ENCODE results near the gene KIRREL3.

The KIRREL3 gene

DNA sequence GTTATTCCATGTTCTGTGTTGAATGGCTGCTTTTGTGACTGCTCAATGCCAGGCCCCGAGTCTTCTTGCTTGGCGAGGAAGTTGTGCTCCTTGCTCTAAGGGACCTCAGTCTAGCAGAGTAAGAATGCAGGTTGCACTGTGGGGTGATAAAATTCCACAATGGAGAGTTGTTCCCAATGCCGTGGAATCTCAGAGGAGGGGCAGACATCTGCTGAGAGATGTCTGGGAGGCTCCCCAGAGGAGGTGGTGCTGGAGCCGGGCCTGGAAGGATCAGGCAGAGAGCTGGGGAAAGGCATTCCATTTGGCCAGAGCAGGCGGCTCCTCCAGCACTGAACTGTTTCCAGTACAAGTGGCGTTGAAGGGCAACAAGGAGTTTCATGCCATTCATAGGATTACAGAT is 589.9 kb downstream of the KIRREL3 start:
- H3K27ac ChIP-seq = no peak overlapping the region

DNA sequence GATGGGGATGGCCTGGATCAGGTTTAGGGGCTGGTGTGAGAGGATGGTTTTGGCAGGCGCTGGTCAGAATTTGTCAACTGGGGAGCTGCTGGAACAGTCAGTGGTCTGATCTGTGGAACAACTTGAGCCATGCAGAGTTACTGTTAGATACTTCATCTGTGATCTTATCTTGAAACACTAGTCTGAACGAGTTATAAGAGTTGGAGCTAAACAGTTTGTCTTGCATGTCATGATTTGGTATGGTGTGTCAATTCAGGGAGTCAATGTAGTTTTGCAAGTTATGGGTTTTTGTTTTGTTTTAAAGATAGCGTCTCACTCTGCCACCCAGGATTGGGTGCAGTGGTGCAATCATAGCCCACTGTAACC is 591.0 kb downstream of the KIRREL3 start:
- no peak for DNase-seq (ENCODE audit: low read depth, low spot score)
- TF ChIP-seq POLR2AphosphoS5 (IDR thresholded peaks at IDR 0.05; ENCODE audit: borderline replicate concordance, low read depth, low read length) = no peak
- TF ChIP-seq FOXP2 (optimal IDR thresholded peaks at IDR 0.05; ENCODE audit: control extremely low read depth, extremely low read length, insufficient read depth) = no peak
- TF ChIP-seq EZH2 (IDR thresholded peaks at IDR 0.05) = no peak
- Histone ChIP-seq H3K27ac (no peak overlapping the region), H3K9me3 (ENCODE audit: low read depth, low read length) (no peaks in the 10 kb centered on the region), H3K36me3 (ENCODE audit: insufficient read depth, low read length) (peaks cover 36% of the 10 kb centered on the region), H3K9ac (ENCODE audit: insufficient read length) (no peak overlapping the region), H3K4me3 (no peak overlapping the region)

More for the DNA sequence above, 589.9 kb downstream of the KIRREL3 start:
- no peak for TF ChIP-seq POLR2AphosphoS5 (IDR thresholded peaks at IDR 0.05; ENCODE audit: borderline replicate concordance, low read depth, low read length)
- no peak for TF ChIP-seq EZH2 (IDR thresholded peaks at IDR 0.05)
- TF ChIP-seq FOXP2 (optimal IDR thresholded peaks at IDR 0.05; ENCODE audit: control extremely low read depth, extremely low read length, insufficient read depth) = no peak
- no peak overlapping the region for H3K9ac ChIP-seq (ENCODE audit: insufficient read length)
- peaks cover 36% of the 10 kb centered on the region for H3K36me3 ChIP-seq (ENCODE audit: insufficient read depth, low read length)
- H3K9me3 ChIP-seq (ENCODE audit: low read depth, low read length) = no peaks in the 10 kb centered on the region
- no peak overlapping the region for H3K4me3 ChIP-seq
- DNase-seq (ENCODE audit: low read depth, low spot score) = no peak

DNA sequence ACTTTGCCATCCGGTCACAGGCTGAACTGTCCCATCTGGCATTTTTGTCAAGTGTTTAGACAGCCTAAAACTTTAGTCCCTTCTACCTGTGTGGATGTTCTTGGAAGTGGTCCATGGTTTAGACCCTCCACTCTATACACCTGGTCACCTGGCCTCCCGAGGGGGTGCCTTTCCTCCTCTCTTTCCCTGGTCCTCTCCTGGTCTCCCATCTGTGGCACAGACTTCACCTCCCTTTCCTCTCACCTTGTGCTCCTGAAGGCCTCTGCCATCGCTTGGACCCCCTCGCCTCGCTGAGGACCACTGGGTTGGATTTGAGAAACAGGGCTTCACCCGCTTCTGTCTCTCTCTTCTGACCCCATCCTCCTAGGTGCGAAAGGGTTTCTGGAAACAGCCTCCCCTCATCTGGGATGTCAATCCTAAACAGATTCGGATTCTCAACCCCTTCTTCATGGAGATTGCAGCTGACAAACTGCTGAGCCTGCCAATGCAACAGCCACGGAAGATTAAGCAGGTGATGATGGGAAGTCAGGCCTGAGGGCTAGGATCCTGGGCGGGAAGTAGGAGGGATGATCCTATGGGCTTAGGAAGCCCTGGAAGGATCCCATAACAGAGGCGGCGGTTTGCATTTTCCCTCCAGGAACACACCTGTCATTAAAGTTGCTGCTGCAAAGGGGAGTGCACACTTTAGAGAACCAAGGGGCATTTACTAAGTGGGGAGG is 591.5 kb downstream of the KIRREL3 start:
- Histone ChIP-seq H3K27ac (no peak overlapping the region), H3K4me3 (no peak overlapping the region), H3K9me3 (ENCODE audit: low read depth, low read length) (no peaks in the 10 kb centered on the region), H3K36me3 (ENCODE audit: insufficient read depth, low read length) (peaks cover 36% of the 10 kb centered on the region), H3K9ac (ENCODE audit: insufficient read length) (no peak overlapping the region)
- TF ChIP-seq POLR2AphosphoS5 (IDR thresholded peaks at IDR 0.05; ENCODE audit: borderline replicate concordance, low read depth, low read length) (no peak), EZH2 (IDR thresholded peaks at IDR 0.05) (no peak), FOXP2 (optimal IDR thresholded peaks at IDR 0.05; ENCODE audit: control extremely low read depth, extremely low read length, insufficient read depth) (no peak)
- no peak for DNase-seq (ENCODE audit: low read depth, low spot score)

DNA sequence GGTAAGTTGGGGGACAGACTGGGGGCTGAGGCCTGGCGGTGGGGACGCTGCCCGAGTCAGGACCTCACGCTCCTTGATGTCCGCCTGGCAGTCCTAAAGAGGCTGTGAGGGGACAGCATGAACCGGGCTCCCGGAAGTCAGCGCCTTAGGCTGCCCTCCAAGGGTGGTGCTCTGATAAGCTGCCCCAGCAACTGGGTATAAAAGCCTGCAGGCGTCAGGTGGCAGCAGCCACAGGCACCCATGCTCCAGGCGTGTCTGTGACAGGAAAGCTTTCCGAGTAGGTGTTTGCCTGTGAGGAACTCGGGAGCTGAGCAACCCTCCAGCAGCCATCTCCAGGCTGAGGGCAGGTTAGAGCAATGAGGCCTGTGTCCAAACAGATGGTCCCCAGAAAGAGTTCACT is 592.1 kb downstream of the KIRREL3 start:
- H3K9me3 ChIP-seq (ENCODE audit: low read depth, low read length) = no peaks in the 10 kb centered on the region
- DNase-seq (ENCODE audit: low read depth, low spot score) = no peak
- no peak overlapping the region for H3K9ac ChIP-seq (ENCODE audit: insufficient read length)
- TF ChIP-seq EZH2 (IDR thresholded peaks at IDR 0.05) (no peak), FOXP2 (optimal IDR thresholded peaks at IDR 0.05; ENCODE audit: control extremely low read depth, extremely low read length, insufficient read depth) (no peak), POLR2AphosphoS5 (IDR thresholded peaks at IDR 0.05; ENCODE audit: borderline replicate concordance, low read depth, low read length) (no peak)
- H3K4me3 ChIP-seq = no peak overlapping the region
- H3K36me3 ChIP-seq (ENCODE audit: insufficient read depth, low read length) = peaks cover 32% of the 10 kb centered on the region
- H3K27ac ChIP-seq = no peak overlapping the region

DNA sequence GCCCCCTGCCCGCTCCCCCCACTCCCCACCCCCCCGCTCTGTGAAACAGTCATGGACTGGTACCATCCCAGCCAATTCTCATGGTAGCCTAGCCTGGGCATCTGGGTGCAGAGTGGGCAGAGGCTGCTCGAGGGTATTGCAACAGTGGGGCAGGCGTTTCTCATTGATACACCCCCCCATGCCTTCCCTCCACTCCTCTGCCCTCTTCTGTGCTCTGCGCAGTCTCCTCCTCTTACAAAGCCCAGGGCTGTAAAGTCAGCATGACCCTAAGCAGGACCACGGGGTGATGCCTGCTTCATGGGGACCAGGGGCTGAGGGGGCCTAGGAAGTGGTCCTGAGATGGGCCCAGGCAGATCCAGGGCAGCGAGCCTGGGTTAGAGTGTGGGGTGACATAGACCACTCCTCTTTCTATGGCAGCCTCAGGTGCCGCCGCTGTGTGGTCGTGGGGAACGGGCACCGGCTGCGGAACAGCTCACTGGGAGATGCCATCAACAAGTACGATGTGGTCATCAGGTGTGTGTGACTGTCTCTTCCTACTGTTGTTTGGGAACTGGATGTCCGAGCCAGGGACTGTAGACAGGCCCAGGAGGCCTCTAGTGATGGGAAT is 592.8 kb downstream of the KIRREL3 start:
- no peak for TF ChIP-seq FOXP2 (optimal IDR thresholded peaks at IDR 0.05; ENCODE audit: control extremely low read depth, extremely low read length, insufficient read depth)
- TF ChIP-seq POLR2AphosphoS5 (IDR thresholded peaks at IDR 0.05; ENCODE audit: borderline replicate concordance, low read depth, low read length) = no peak
- no peak for TF ChIP-seq EZH2 (IDR thresholded peaks at IDR 0.05)
- Histone ChIP-seq H3K36me3 (ENCODE audit: insufficient read depth, low read length) (peaks cover 28% of the 10 kb centered on the region), H3K9ac (ENCODE audit: insufficient read length) (no peak overlapping the region), H3K27ac (no peak overlapping the region), H3K9me3 (ENCODE audit: low read depth, low read length) (no peaks in the 10 kb centered on the region), H3K4me3 (no peak overlapping the region)
- DNase-seq (ENCODE audit: low read depth, low spot score) = no peak

DNA sequence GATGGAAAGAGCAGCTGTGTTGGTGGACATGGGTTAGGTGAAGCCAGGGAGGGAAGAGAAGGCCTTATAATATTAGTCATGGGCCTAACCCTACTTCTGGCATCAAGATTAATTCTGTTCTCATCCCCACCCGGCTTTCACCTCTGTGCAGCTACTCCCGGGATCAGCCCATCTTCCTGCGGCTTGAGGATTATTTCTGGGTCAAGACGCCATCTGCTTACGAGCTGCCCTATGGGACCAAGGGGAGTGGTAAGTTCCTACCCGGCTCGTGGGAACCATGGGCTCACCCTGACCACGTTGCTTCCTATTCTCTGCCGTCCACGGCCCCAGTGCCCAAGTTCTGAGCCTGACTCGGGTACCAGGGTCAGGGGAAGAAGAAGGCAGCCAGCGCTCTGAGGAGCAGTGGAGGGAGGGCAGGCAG is 593.5 kb downstream of the KIRREL3 start:
- H3K9me3 ChIP-seq (ENCODE audit: low read depth, low read length) = no peaks in the 10 kb centered on the region
- TF ChIP-seq FOXP2 (optimal IDR thresholded peaks at IDR 0.05; ENCODE audit: control extremely low read depth, extremely low read length, insufficient read depth) = no peak
- TF ChIP-seq POLR2AphosphoS5 (IDR thresholded peaks at IDR 0.05; ENCODE audit: borderline replicate concordance, low read depth, low read length) = no peak
- no peak for TF ChIP-seq EZH2 (IDR thresholded peaks at IDR 0.05)
- DNase-seq (ENCODE audit: low read depth, low spot score) = no peak
- H3K27ac ChIP-seq = no peak overlapping the region
- H3K4me3 ChIP-seq = no peak overlapping the region
- H3K36me3 ChIP-seq (ENCODE audit: insufficient read depth, low read length) = peaks cover 26% of the 10 kb centered on the region
- H3K9ac ChIP-seq (ENCODE audit: insufficient read length) = no peak overlapping the region

DNA sequence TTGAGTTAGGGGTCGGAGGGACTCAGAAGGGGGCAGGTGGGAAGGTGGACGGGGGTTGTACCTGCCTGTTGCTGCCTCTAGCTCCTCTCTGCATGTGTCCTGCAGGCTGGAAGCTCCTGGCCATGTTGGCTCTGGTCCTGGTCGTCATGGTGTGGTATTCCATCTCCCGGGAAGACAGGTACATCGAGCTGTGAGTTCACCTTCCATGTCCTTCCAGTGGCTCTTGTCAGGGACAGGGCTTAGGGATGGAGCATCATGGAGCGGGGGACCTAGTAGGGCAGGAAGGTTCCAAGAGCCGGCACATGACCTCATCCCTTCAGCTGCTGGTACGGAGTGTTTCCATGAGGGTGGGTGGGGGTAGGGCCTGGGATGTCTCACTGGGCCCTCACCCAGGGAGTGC is 594.2 kb downstream of the KIRREL3 start:
- TF ChIP-seq FOXP2 (optimal IDR thresholded peaks at IDR 0.05; ENCODE audit: control extremely low read depth, extremely low read length, insufficient read depth) (no peak), EZH2 (IDR thresholded peaks at IDR 0.05) (no peak), POLR2AphosphoS5 (IDR thresholded peaks at IDR 0.05; ENCODE audit: borderline replicate concordance, low read depth, low read length) (no peak)
- Histone ChIP-seq H3K27ac (no peak overlapping the region), H3K4me3 (no peak overlapping the region), H3K9me3 (ENCODE audit: low read depth, low read length) (no peaks in the 10 kb centered on the region), H3K9ac (ENCODE audit: insufficient read length) (no peak overlapping the region), H3K36me3 (ENCODE audit: insufficient read depth, low read length) (peaks cover 26% of the 10 kb centered on the region)
- DNase-seq (ENCODE audit: low read depth, low spot score) = no peak

DNA sequence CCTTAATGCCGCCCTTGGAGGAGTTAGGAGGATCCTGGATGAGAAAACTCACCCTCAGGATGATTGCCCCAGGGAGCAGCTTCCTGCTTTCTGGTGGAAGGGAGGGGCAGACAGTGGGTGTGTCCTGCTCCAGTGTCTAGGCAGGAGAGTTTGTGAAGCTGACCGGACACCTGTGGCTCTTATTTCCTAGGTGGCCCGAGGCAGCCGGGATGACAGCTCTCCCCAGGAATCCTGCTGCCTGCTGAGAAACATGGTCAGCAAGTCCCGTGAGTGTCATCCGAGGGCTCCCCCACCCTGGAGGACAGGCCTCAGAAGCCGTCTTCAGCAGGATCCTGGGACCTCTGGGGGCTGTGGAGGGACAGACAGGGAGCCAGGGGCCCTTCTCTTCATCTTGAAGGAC is 594.7 kb downstream of the KIRREL3 start:
- H3K27ac ChIP-seq = no peak overlapping the region
- TF ChIP-seq POLR2AphosphoS5 (IDR thresholded peaks at IDR 0.05; ENCODE audit: borderline replicate concordance, low read depth, low read length) (no peak), EZH2 (IDR thresholded peaks at IDR 0.05) (no peak), FOXP2 (optimal IDR thresholded peaks at IDR 0.05; ENCODE audit: control extremely low read depth, extremely low read length, insufficient read depth) (no peak)
- DNase-seq (ENCODE audit: low read depth, low spot score) = no peak
- peaks cover 26% of the 10 kb centered on the region for H3K36me3 ChIP-seq (ENCODE audit: insufficient read depth, low read length)
- no peak overlapping the region for H3K9ac ChIP-seq (ENCODE audit: insufficient read length)
- no peaks in the 10 kb centered on the region for H3K9me3 ChIP-seq (ENCODE audit: low read depth, low read length)
- H3K4me3 ChIP-seq = no peak overlapping the region

Data from SK-N-MC (cell line).